HepG2 (cell line): ENCODE measurements around the gene SYNJ2. TPM values are rescaled to one million over a fixed set of nuclear protein-coding genes. Genes with fewer than 3 reads are reported as not detected.
A peak's percentile ranks its signal among the peaks of the same experiment; 100 is the strongest.

Experiments
- ATF7 ChIP-seq, 2 experiments: fragments of 450-650 bp in 1 of 2; sonication (generic) in 1 of 2; formaldehyde crosslinking in 1 of 2; IDR thresholded peaks; 2 replicates each; pipeline versions ENCODE4 v1.4.0 to v1.6.1; 2016 to 2020; ENCODE audit warnings: antibody characterized with exemption in 1 of 2, mild to moderate bottlenecking in 1 of 2, missing genetic modification reagents in 1 of 2
- JUNB ChIP-seq: sonication (generic); formaldehyde crosslinking; IDR thresholded peaks from 2 replicates; pipeline ENCODE4 v1.8.0; 2022; ENCODE audit warnings: missing genetic modification reagents, mild to moderate bottlenecking, borderline replicate concordance
- KMT2B ChIP-seq: IDR thresholded peaks from 2 replicates; pipeline ENCODE4 v1.6.1; 2016; ENCODE audit warnings: missing genetic modification reagents, missing compliant biosample characterization
- MIER3 ChIP-seq: IDR thresholded peaks from 2 replicates; pipeline ENCODE4 v1.6.1; 2016; ENCODE audit warnings: missing compliant biosample characterization, borderline replicate concordance
- POGZ ChIP-seq: sonication (generic); formaldehyde crosslinking; IDR thresholded peaks from 2 replicates; pipeline ENCODE4 v1.4.0; 2020; ENCODE audit warnings: mild to moderate bottlenecking, missing genetic modification reagents
- SPEN ChIP-seq: sonication (generic); formaldehyde crosslinking; IDR thresholded peaks from 2 replicates; pipeline ENCODE4 v1.5.1; 2020; ENCODE audit warnings: low read depth, mild to moderate bottlenecking, missing genetic modification reagents
- SRF ChIP-seq: IDR thresholded peaks from 2 replicates; pipeline ENCODE4 v1.6.1; 2011; ENCODE audit warnings: mild to moderate bottlenecking, low read depth, low read length, moderate library complexity
- ZFP37 ChIP-seq: sonication (generic); formaldehyde crosslinking; IDR thresholded peaks from 2 replicates; pipeline ENCODE4 v1.4.0; 2020; ENCODE audit warnings: missing genetic modification reagents, borderline replicate concordance
- ZFYVE20 ChIP-seq: sonication (generic); formaldehyde crosslinking; IDR thresholded peaks from 2 replicates; pipeline ENCODE4 v1.8.0; 2023; ENCODE audit warnings: low read depth, mild to moderate bottlenecking, moderate library complexity, missing genetic modification reagents, borderline replicate concordance
- ZNF296 ChIP-seq: sonication (generic); formaldehyde crosslinking; conservative IDR thresholded peaks from 2 replicates; pipeline ENCODE4 v1.5.0; 2020; ENCODE audit warnings: mild to moderate bottlenecking, missing genetic modification reagents
- ZNF329 ChIP-seq: sonication (generic); formaldehyde crosslinking; IDR thresholded peaks from 2 replicates; pipeline ENCODE4 v1.9.0; 2021; ENCODE audit warnings: low read depth, mild to moderate bottlenecking, missing genetic modification reagents
- polyA plus RNA-seq, 8 experiments: library from polyadenylated mRNA; depleted of rRNA in 3 of 8; stranded (reverse) in 7 of 8; unstranded in 1 of 8; fragments of >200 nt; fragmentation: Illumina TruSeq in 4 of 8; extraction: Trizol in 4 of 8; gene quantifications; 2 replicates each; pipeline versions ENCODE4 v1.2.1 to v1.2.3, GENCODE V29; 2011 to 2016; ENCODE audit warnings: low read depth in 4 of 8, missing spikeins in 1 of 8, mixed read lengths in 1 of 8; ENCODE audit not compliant: insufficient read depth in 1 of 8
- total RNA-seq, 5 experiments: library from RNA; depleted of rRNA; stranded (reverse); fragments of >200 nt; fragmentation: Illumina TruSeq; extraction: Trizol; gene quantifications; 2 replicates each; pipeline ENCODE4 v1.2.3, GENCODE V29; 2016; ENCODE audit warnings: low read depth in 1 of 5
- TF ChIP-seq, protein P1 (sequence below): sonication (generic); formaldehyde crosslinking; IDR thresholded peaks from 2 replicates; pipeline ENCODE4 v1.4.0; 2020; ENCODE audit warnings: missing genetic modification reagents, borderline replicate concordance
- TF ChIP-seq, protein P2 (sequence below): sonication (generic); formaldehyde crosslinking; IDR thresholded peaks from 2 replicates; pipeline ENCODE4 v1.4.0; 2020; ENCODE audit warnings: mild to moderate bottlenecking, missing genetic modification reagents, borderline replicate concordance
- TF ChIP-seq, protein P3 (sequence below): sonication (generic); formaldehyde crosslinking; IDR thresholded peaks from 2 replicates; pipeline ENCODE4 v1.5.1; 2020; ENCODE audit warnings: mild to moderate bottlenecking, missing genetic modification reagents, moderate library complexity
- TF ChIP-seq, protein P4 (sequence below): sonication (generic); formaldehyde crosslinking; IDR thresholded peaks from 2 replicates; pipeline ENCODE4 v1.4.0; 2020; ENCODE audit warnings: missing genetic modification reagents

SYNJ2 gene
- total and polyA plus RNA-seq, 2 of the 13 experiments (the other 11 are each of a cell fraction or from before 2014, with no cell fraction given), result 39.1 to 57.6 TPM

DNA sequence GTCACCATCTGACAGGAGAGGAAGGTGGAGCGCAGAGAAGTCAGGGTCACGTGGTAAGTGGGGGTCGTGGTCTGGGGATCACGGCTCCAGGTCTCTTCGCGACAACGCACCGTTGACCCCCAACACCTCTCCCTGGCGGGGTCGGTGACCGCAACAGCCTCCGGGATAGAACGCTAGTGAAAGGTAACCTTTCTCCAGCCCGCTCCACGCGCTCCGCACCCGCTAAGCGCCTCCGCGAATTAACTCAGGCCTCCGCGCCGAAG, 600 bp upstream of the SYNJ2 start (continued):
- no peak for TF ChIP-seq JUNB
- no peak for TF ChIP-seq ZFP37 (CRISPR knock-in tag)
- no peak for TF ChIP-seq MIER3
- TF ChIP-seq ZNF296, result no peak
- TF ChIP-seq SPEN (CRISPR knock-in tag), result peak; percentile 18; the same call in 1 of the 2 replicates
- TF ChIP-seq ZFYVE20 (CRISPR knock-in tag), result no peak
- no peak for TF ChIP-seq POGZ
- TF ChIP-seq, protein P1, sequence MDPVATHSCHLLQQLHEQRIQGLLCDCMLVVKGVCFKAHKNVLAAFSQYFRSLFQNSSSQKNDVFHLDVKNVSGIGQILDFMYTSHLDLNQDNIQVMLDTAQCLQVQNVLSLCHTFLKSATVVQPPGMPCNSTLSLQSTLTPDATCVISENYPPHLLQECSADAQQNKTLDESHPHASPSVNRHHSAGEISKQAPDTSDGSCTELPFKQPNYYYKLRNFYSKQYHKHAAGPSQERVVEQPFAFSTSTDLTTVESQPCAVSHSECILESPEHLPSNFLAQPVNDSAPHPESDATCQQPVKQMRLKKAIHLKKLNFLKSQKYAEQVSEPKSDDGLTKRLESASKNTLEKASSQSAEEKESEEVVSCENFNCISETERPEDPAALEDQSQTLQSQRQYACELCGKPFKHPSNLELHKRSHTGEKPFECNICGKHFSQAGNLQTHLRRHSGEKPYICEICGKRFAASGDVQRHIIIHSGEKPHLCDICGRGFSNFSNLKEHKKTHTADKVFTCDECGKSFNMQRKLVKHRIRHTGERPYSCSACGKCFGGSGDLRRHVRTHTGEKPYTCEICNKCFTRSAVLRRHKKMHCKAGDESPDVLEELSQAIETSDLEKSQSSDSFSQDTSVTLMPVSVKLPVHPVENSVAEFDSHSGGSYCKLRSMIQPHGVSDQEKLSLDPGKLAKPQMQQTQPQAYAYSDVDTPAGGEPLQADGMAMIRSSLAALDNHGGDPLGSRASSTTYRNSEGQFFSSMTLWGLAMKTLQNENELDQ, result no peak
- TF ChIP-seq, protein P2, sequence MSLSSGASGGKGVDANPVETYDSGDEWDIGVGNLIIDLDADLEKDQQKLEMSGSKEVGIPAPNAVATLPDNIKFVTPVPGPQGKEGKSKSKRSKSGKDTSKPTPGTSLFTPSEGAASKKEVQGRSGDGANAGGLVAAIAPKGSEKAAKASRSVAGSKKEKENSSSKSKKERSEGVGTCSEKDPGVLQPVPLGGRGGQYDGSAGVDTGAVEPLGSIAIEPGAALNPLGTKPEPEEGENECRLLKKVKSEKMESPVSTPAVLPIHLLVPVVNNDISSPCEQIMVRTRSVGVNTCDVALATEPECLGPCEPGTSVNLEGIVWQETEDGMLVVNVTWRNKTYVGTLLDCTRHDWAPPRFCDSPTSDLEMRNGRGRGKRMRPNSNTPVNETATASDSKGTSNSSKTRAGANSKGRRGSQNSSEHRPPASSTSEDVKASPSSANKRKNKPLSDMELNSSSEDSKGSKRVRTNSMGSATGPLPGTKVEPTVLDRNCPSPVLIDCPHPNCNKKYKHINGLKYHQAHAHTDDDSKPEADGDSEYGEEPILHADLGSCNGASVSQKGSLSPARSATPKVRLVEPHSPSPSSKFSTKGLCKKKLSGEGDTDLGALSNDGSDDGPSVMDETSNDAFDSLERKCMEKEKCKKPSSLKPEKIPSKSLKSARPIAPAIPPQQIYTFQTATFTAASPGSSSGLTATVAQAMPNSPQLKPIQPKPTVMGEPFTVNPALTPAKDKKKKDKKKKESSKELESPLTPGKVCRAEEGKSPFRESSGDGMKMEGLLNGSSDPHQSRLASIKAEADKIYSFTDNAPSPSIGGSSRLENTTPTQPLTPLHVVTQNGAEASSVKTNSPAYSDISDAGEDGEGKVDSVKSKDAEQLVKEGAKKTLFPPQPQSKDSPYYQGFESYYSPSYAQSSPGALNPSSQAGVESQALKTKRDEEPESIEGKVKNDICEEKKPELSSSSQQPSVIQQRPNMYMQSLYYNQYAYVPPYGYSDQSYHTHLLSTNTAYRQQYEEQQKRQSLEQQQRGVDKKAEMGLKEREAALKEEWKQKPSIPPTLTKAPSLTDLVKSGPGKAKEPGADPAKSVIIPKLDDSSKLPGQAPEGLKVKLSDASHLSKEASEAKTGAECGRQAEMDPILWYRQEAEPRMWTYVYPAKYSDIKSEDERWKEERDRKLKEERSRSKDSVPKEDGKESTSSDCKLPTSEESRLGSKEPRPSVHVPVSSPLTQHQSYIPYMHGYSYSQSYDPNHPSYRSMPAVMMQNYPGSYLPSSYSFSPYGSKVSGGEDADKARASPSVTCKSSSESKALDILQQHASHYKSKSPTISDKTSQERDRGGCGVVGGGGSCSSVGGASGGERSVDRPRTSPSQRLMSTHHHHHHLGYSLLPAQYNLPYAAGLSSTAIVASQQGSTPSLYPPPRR, result peak; percentile 6; the same call in 1 of the 2 replicates
- TF ChIP-seq SRF, result no peak
- TF ChIP-seq KMT2B (CRISPR knock-in tag), result no peak
- TF ChIP-seq, protein P3, sequence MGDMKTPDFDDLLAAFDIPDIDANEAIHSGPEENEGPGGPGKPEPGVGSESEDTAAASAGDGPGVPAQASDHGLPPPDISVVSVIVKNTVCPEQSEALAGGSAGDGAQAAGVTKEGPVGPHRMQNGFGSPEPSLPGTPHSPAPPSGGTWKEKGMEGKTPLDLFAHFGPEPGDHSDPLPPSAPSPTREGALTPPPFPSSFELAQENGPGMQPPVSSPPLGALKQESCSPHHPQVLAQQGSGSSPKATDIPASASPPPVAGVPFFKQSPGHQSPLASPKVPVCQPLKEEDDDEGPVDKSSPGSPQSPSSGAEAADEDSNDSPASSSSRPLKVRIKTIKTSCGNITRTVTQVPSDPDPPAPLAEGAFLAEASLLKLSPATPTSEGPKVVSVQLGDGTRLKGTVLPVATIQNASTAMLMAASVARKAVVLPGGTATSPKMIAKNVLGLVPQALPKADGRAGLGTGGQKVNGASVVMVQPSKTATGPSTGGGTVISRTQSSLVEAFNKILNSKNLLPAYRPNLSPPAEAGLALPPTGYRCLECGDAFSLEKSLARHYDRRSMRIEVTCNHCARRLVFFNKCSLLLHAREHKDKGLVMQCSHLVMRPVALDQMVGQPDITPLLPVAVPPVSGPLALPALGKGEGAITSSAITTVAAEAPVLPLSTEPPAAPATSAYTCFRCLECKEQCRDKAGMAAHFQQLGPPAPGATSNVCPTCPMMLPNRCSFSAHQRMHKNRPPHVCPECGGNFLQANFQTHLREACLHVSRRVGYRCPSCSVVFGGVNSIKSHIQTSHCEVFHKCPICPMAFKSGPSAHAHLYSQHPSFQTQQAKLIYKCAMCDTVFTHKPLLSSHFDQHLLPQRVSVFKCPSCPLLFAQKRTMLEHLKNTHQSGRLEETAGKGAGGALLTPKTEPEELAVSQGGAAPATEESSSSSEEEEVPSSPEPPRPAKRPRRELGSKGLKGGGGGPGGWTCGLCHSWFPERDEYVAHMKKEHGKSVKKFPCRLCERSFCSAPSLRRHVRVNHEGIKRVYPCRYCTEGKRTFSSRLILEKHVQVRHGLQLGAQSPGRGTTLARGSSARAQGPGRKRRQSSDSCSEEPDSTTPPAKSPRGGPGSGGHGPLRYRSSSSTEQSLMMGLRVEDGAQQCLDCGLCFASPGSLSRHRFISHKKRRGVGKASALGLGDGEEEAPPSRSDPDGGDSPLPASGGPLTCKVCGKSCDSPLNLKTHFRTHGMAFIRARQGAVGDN (CRISPR knock-in tag), result no peak
- TF ChIP-seq, protein P4, sequence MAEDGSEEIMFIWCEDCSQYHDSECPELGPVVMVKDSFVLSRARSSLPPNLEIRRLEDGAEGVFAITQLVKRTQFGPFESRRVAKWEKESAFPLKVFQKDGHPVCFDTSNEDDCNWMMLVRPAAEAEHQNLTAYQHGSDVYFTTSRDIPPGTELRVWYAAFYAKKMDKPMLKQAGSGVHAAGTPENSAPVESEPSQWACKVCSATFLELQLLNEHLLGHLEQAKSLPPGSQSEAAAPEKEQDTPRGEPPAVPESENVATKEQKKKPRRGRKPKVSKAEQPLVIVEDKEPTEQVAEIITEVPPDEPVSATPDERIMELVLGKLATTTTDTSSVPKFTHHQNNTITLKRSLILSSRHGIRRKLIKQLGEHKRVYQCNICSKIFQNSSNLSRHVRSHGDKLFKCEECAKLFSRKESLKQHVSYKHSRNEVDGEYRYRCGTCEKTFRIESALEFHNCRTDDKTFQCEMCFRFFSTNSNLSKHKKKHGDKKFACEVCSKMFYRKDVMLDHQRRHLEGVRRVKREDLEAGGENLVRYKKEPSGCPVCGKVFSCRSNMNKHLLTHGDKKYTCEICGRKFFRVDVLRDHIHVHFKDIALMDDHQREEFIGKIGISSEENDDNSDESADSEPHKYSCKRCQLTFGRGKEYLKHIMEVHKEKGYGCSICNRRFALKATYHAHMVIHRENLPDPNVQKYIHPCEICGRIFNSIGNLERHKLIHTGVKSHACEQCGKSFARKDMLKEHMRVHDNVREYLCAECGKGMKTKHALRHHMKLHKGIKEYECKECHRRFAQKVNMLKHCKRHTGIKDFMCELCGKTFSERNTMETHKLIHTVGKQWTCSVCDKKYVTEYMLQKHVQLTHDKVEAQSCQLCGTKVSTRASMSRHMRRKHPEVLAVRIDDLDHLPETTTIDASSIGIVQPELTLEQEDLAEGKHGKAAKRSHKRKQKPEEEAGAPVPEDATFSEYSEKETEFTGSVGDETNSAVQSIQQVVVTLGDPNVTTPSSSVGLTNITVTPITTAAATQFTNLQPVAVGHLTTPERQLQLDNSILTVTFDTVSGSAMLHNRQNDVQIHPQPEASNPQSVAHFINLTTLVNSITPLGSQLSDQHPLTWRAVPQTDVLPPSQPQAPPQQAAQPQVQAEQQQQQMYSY, result no peak
- TF ChIP-seq ZNF329, result no peak
- no peak for TF ChIP-seq ATF7 (IDR thresholded peaks at IDR 0.05)
- TF ChIP-seq ATF7 (CRISPR knock-in tag; IDR thresholded peaks at IDR 0.05), result 0 out of 2 replicates have a peak, but pooled peaks have one; percentile 11
